ENCODE measurements around the gene HS3ST6. TPM values are rescaled to one million over a fixed set of nuclear protein-coding genes. Genes with fewer than 3 reads are reported as not detected.
A peak's percentile ranks its signal among the peaks of the same experiment; 100 is the strongest.

HS3ST6 gene
- polyA plus RNA-seq, 1 of the 3 experiments (the other 2 are of a cell fraction), result 0.03 TPM

DNA sequence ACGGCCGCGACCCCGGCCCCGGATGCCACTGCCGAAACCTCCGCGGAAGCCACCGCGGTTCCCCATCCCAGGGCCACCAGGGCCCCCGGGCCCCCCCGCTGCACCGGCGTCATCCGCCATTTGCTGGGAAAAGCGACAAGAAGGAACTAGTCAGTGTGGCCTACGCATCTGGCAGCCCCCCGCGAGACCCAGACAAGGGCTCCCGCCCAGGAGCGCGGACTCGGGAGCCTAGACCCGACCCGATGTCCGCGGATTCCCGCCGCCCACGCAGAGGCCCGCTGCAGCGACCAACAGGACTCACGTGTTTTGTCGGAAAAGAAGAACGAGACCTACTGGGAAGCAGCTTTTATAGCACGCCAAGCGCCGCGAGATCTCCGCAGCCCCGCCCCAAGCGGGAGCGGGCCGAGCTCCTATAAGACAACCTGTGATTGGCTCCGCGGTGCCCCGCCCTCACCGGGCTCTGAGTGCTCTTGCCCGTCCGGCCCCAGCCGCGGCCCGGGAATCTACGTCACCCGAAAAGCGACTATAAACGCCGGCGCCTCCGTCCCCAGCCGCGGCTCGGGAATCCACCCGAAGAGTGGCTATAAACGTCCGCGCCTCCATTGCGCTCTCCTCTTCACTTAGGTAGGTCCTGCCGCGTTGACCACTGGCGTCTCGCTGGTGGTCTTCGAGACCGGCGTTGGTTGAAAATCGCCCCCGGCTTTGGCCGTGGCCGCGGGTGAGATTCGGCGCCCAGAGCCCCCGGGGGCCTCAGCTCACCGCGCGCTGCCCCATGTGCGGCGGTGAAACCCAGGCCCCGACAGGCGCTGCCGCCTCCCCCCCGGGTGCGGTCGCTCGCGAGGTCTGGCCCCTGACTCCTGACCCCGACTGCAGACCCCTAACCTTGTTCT is 46.5 kb upstream of the HS3ST6 start, which contains the start of gene RPS2 (continued):
- TF ChIP-seq, protein P1, sequence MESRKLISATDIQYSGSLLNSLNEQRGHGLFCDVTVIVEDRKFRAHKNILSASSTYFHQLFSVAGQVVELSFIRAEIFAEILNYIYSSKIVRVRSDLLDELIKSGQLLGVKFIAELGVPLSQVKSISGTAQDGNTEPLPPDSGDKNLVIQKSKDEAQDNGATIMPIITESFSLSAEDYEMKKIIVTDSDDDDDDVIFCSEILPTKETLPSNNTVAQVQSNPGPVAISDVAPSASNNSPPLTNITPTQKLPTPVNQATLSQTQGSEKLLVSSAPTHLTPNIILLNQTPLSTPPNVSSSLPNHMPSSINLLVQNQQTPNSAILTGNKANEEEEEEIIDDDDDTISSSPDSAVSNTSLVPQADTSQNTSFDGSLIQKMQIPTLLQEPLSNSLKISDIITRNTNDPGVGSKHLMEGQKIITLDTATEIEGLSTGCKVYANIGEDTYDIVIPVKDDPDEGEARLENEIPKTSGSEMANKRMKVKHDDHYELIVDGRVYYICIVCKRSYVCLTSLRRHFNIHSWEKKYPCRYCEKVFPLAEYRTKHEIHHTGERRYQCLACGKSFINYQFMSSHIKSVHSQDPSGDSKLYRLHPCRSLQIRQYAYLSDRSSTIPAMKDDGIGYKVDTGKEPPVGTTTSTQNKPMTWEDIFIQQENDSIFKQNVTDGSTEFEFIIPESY (IDR thresholded peaks at IDR 0.05; ENCODE audit: borderline replicate concordance, low read depth), result peak; percentile 98
- TF ChIP-seq MEF2A (IDR thresholded peaks at IDR 0.05; ENCODE audit: borderline replicate concordance, low read depth) (no peak; the same call in 1 of the 2 replicates), FOSL2 (IDR thresholded peaks at IDR 0.05; ENCODE audit: borderline replicate concordance, low read depth) (no peak), EZH2phosphoT487 (IDR thresholded peaks at IDR 0.05; ENCODE audit: borderline replicate concordance, low read depth) (no peak), MXI1 (IDR thresholded peaks at IDR 0.05; ENCODE audit: low read depth, low read length) (peak; percentile 91), EP300 (IDR thresholded peaks at IDR 0.05; ENCODE audit: borderline replicate concordance in 1 of 2, low read depth in 1 of 2, low read length in 1 of 2) (peak; percentile 16 to 27; a peak in 1 of 4 replicates), SIN3A (IDR thresholded peaks at IDR 0.05; ENCODE audit: borderline replicate concordance, low read depth, low read length) (peak; percentile 98; the same call in 1 of the 2 replicates), SMC3 (IDR thresholded peaks at IDR 0.05; ENCODE audit: low read depth, low read length) (no peak), TCF12 (IDR thresholded peaks at IDR 0.05) (no peak), FOXM1 (IDR thresholded peaks at IDR 0.05; ENCODE audit: low read depth) (no peak), NFIC (IDR thresholded peaks at IDR 0.05; ENCODE audit: borderline replicate concordance) (no peak)
- TF ChIP-seq, protein P2, sequence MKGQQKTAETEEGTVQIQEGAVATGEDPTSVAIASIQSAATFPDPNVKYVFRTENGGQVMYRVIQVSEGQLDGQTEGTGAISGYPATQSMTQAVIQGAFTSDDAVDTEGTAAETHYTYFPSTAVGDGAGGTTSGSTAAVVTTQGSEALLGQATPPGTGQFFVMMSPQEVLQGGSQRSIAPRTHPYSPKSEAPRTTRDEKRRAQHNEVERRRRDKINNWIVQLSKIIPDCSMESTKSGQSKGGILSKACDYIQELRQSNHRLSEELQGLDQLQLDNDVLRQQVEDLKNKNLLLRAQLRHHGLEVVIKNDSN (IDR thresholded peaks at IDR 0.05; ENCODE audit: borderline replicate concordance, low read depth), result no peak
- TF ChIP-seq, protein P3, sequence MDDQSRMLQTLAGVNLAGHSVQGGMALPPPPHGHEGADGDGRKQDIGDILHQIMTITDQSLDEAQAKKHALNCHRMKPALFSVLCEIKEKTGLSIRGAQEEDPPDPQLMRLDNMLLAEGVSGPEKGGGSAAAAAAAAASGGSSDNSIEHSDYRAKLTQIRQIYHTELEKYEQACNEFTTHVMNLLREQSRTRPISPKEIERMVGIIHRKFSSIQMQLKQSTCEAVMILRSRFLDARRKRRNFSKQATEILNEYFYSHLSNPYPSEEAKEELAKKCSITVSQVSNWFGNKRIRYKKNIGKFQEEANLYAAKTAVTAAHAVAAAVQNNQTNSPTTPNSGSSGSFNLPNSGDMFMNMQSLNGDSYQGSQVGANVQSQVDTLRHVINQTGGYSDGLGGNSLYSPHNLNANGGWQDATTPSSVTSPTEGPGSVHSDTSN (IDR thresholded peaks at IDR 0.05), result no peak; the same call in 1 of the 2 replicates
- TF ChIP-seq, protein P4, sequence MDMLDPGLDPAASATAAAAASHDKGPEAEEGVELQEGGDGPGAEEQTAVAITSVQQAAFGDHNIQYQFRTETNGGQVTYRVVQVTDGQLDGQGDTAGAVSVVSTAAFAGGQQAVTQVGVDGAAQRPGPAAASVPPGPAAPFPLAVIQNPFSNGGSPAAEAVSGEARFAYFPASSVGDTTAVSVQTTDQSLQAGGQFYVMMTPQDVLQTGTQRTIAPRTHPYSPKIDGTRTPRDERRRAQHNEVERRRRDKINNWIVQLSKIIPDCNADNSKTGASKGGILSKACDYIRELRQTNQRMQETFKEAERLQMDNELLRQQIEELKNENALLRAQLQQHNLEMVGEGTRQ (IDR thresholded peaks at IDR 0.05; ENCODE audit: borderline replicate concordance, low read depth, low read length), result no peak
- TF ChIP-seq, protein P5, sequence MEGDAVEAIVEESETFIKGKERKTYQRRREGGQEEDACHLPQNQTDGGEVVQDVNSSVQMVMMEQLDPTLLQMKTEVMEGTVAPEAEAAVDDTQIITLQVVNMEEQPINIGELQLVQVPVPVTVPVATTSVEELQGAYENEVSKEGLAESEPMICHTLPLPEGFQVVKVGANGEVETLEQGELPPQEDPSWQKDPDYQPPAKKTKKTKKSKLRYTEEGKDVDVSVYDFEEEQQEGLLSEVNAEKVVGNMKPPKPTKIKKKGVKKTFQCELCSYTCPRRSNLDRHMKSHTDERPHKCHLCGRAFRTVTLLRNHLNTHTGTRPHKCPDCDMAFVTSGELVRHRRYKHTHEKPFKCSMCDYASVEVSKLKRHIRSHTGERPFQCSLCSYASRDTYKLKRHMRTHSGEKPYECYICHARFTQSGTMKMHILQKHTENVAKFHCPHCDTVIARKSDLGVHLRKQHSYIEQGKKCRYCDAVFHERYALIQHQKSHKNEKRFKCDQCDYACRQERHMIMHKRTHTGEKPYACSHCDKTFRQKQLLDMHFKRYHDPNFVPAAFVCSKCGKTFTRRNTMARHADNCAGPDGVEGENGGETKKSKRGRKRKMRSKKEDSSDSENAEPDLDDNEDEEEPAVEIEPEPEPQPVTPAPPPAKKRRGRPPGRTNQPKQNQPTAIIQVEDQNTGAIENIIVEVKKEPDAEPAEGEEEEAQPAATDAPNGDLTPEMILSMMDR (IDR thresholded peaks at IDR 0.05), result 0 out of 2 replicates have a peak, but pooled peaks have one; percentile 5

Measured in SK-N-SH (cell line).